ENCODE data around the gene BID. TPM values are rescaled to one million over a fixed set of nuclear protein-coding genes. Genes with fewer than 3 reads are reported as not detected.

BID gene
- total and polyA plus RNA-seq, 10 of the 15 experiments (the other 5 are each of a cell fraction or from before 2014, with no cell fraction given), result 7.9 to 241 (median 136) TPM

DNA sequence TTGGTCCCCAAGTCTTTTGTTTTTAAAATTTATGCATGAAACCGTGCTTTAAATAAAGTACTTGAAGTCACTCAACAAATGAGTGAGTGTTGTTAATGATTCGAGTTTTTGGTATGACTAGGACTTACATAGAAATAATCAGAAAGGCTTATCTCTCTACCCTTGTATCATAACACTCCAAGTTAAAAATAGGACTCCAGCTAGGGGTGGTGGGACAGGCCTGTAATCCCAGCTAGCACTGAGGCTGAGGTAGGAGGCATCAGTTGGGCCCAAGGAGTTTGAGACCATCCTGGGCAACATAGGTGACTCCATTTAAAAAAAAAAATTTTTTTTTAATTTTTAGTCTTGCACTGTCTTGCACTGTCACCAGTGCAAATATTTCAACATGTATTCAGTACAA is 80.1 kb downstream of the BID start (continued):
- TF ChIP-seq BCLAF1 (IDR thresholded peaks at IDR 0.05) (no peak), CHD2 (IDR thresholded peaks at IDR 0.05; ENCODE audit: borderline replicate concordance, low read depth, low read length) (no peak), CBX5 (IDR thresholded peaks at IDR 0.05; ENCODE audit: low read depth) (no peak), RAD21 (IDR thresholded peaks at IDR 0.05; ENCODE audit: insufficient read depth, low read depth, low read length) (no peak)

- RAD21 ChIA-PET (ENCODE audit: unreplicated experiment), result no interaction called here
- POLR2A ChIA-PET, result no interaction called here
- Histone ChIP-seq H3K36me3 (ENCODE audit: control insufficient read depth in 2 of 2, insufficient read depth in 2 of 2, low read length in 1 of 2) (peaks cover 0 to 7% of the 10 kb centered on the region in 2 experiments; a peak in 1 of 4 replicates), H3K4me1 (ENCODE audit: control insufficient read depth, insufficient read depth, low read length) (no peaks in the 10 kb centered on the region), H3K9ac (ENCODE audit: control insufficient read depth, insufficient read depth, low read length) (no peak overlapping the region), H3K4me3 (no peak overlapping the region), H3K79me2 (ENCODE audit: control insufficient read depth, insufficient read depth, low read length) (no peaks in the 10 kb centered on the region), H2AFZ (ENCODE audit: control insufficient read depth, low read depth, low read length) (no peak overlapping the region), H4K20me1 (ENCODE audit: control insufficient read depth, insufficient read depth) (no peaks in the 10 kb centered on the region), H3K9me3 (replicated peaks; ENCODE audit: control insufficient read depth, insufficient read depth, low read length) (no peaks in the 10 kb centered on the region), H3K4me2 (ENCODE audit: control insufficient read depth, insufficient read depth) (no peak overlapping the region), H3K27me3 (replicated peaks in 1 of 2; ENCODE audit: control insufficient read depth in 2 of 2, insufficient read depth in 2 of 2, low read length in 1 of 2) (no peaks in the 10 kb centered on the region), H3K27ac (ENCODE audit: control insufficient read depth, insufficient read depth) (no peak overlapping the region)
- DNase-seq (ENCODE audit: low read depth, low spot score) (no peak), ATAC-seq (no peak), FAIRE-seq (peak; percentile 61)
- BruUV-seq (replicated peaks), result no TSS peak
- WGBS (ENCODE audit: insufficient coverage, insufficient replicate concordance, low lambda C conversion rate, missing lambda C conversion rate), result 96% methylated on average over 4 of the region's 4 CpGs
- in situ Hi-C loops (cut with MboI) (no loop called here), intact Hi-C loops (cut with micrococcal nuclease; ENCODE audit: unreplicated experiment) (no loop called here)
- SMC1A ChIA-PET (ENCODE audit: uncharacterized antibody, unreplicated experiment), result interaction anchor here (1.2 to 1.5 kb wide), 2 partner anchors 21 to 92 kb away, joined by 3 to 4 read pairs; no protein-coding TSS in a partner anchor
- CTCF ChIA-PET, result interaction anchor here (0.7 to 1.0 kb wide), 2 partner anchors 15 to 24 kb away, joined by 3 to 4 read pairs; no protein-coding TSS in a partner anchor
- TF ChIP-seq, protein P1, sequence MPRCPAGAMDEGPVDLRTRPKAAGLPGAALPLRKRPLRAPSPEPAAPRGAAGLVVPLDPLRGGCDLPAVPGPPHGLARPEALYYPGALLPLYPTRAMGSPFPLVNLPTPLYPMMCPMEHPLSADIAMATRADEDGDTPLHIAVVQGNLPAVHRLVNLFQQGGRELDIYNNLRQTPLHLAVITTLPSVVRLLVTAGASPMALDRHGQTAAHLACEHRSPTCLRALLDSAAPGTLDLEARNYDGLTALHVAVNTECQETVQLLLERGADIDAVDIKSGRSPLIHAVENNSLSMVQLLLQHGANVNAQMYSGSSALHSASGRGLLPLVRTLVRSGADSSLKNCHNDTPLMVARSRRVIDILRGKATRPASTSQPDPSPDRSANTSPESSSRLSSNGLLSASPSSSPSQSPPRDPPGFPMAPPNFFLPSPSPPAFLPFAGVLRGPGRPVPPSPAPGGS (IDR thresholded peaks at IDR 0.05; ENCODE audit: borderline replicate concordance, insufficient read depth, low read depth, low read length, poor library complexity, severe bottlenecking), result no peak
- no peak for TF ChIP-seq ZNF217 (IDR thresholded peaks at IDR 0.05)
- no peak for TF ChIP-seq RB1 (IDR thresholded peaks at IDR 0.05; ENCODE audit: borderline replicate concordance)
- TF ChIP-seq HDAC2 (IDR thresholded peaks at IDR 0.05), result no peak
- TF ChIP-seq IKZF2 (IDR thresholded peaks at IDR 0.05), result no peak
These were observed 81.4 kb downstream of the BID start for GRCh38 chr22:17692841-17693240.

Measured in GM12878 (cell line).